A549 (cell line): ENCODE measurements around the gene TYR.

Experiments
- BCL3 ChIP-seq: fragments of >200 bp; sonication (Bioruptor Twin); formaldehyde crosslinking; IDR thresholded peaks from 3 replicates; pipeline ENCODE4 v1.6.1; 2016
- BHLHE40 ChIP-seq: IDR thresholded peaks from 2 replicates; pipeline ENCODE4 v1.6.1; 2012; ENCODE audit warnings: low read depth, low read length, inconsistent platforms
- CTCF ChIP-seq: fragments of >200 bp; sonication (Bioruptor Twin); formaldehyde crosslinking; IDR thresholded peaks from 3 replicates; pipeline ENCODE4 v1.5.1; 2016
- EP300 ChIP-seq, 2 experiments: fragments of >200 bp; sonication (Bioruptor Twin); formaldehyde crosslinking; IDR thresholded peaks; 2 replicates in 1 of 2; 3 replicates in 1 of 2; pipeline ENCODE4 v1.6.1; 2016 to 2017
- HDAC2 ChIP-seq: fragments of 200-600 bp; sonication (generic); IDR thresholded peaks from 2 replicates; pipeline ENCODE4 v1.6.1; 2016
- HEYL ChIP-seq: fragments of 250-450 bp; sonication (Bioruptor Pico); IDR thresholded peaks from 2 replicates; pipeline ENCODE4 v1.8.0; 2021; ENCODE audit warnings: mild to moderate bottlenecking, moderate library complexity
- JUN ChIP-seq, 2 experiments: fragments of >200 bp; sonication (Bioruptor Twin); formaldehyde crosslinking; IDR thresholded peaks; 2 replicates in 1 of 2; 3 replicates in 1 of 2; pipeline ENCODE4 v1.6.1; 2016 to 2017
- MAZ ChIP-seq: fragments of 150-350 bp; IDR thresholded peaks from 2 replicates; pipeline ENCODE4 v1.6.1; 2014; ENCODE audit warnings: antibody characterized with exemption, low read depth, low read length, borderline replicate concordance
- NFE2L2 ChIP-seq: fragments of 150-350 bp; conservative IDR thresholded peaks from 2 replicates; pipeline ENCODE4 v1.6.1; 2014; ENCODE audit warnings: low read length
- POLR2A ChIP-seq: IDR thresholded peaks from 2 replicates; pipeline ENCODE4 v1.6.1; 2012; ENCODE audit warnings: mild to moderate bottlenecking, low read length
- RAD21 ChIP-seq, 2 experiments: fragments of >200 bp in 1 of 2; sonication (Bioruptor Twin) in 1 of 2; formaldehyde crosslinking in 1 of 2; IDR thresholded peaks in 1 of 2; conservative IDR thresholded peaks in 1 of 2; 2 replicates in 1 of 2; 3 replicates in 1 of 2; pipeline ENCODE4 v1.6.1; 2012 to 2018; ENCODE audit warnings: inconsistent platforms in 1 of 2
- REST ChIP-seq: fragments of 200-600 bp; sonication (generic); IDR thresholded peaks from 2 replicates; pipeline ENCODE4 v1.6.1; 2016; ENCODE audit warnings: antibody characterized with exemption, mild to moderate bottlenecking, moderate library complexity
- SMC3 ChIP-seq: fragments of >200 bp; sonication (Bioruptor Twin); formaldehyde crosslinking; IDR thresholded peaks from 3 replicates; pipeline ENCODE4 v1.6.1; 2018; ENCODE audit warnings: inconsistent platforms
- USF2 ChIP-seq: fragments of 450-650 bp; IDR thresholded peaks from 2 replicates; pipeline ENCODE4 v1.6.1; 2014; ENCODE audit warnings: antibody characterized with exemption

- no peak for TF ChIP-seq REST
- TF ChIP-seq CTCF, result no peak
- TF ChIP-seq POLR2A, result no peak
- no peak for TF ChIP-seq MAZ
- TF ChIP-seq BCL3, result no peak
- TF ChIP-seq RAD21 (conservative IDR thresholded peaks at IDR 0.05 in 1 of 2, IDR thresholded peaks at IDR 0.05 in 1 of 2), result no peak
- no peak for TF ChIP-seq EP300 (IDR thresholded peaks at IDR 0.05)
- TF ChIP-seq BHLHE40, result no peak
- TF ChIP-seq JUN (IDR thresholded peaks at IDR 0.05), result no peak
- no peak for TF ChIP-seq HEYL (CRISPR knock-in tag)
- TF ChIP-seq SMC3, result no peak
- no peak for TF ChIP-seq HDAC2
- TF ChIP-seq NFE2L2, result no peak
- no peak for TF ChIP-seq USF2
Observed at GRCh38 chr11:89275966-89276365, 98.3 kb downstream of the TYR start.
